A549 treated with Hydrocortisone at 1 μM for 4 hours (cell line): ENCODE measurements around the gene ERC1. TPM values are rescaled to one million over a fixed set of nuclear protein-coding genes. Genes with fewer than 3 reads are reported as not detected.

Experiments
- total RNA-seq: library from RNA; stranded (reverse); fragments of 200-300 nt; extraction: Qiagen RNA extraction; gene quantifications from 5 replicates; pipeline ENCODE4 v1.2.3, GENCODE V29; 2022

Gene ERC1
- total RNA-seq: 11.1 to 19.0 TPM (median 14.8 TPM) in 5 replicates

GRCh38 chr12:990661-991349 lies at the start of gene ERC1:
Gene ERC1 (plus strand): TSS chr12:991223. CDS start chr12:1027904, 36,681 bp downstream.

GRCh38 chr12:949453-950191 lies 41.4 kb upstream of the ERC1 start, which contains the start of gene RAD52:
Gene RAD52 (minus strand): TSS chr12:949694. CDS start chr12:933058, 16,636 bp downstream.

Other genes starting within 250 kb of the ERC1 start
- 72.0 to 118 TPM (median 91.6 TPM) in 5 replicates for gene WNK1, start 238.6 kb upstream of the ERC1 start, total RNA-seq
- gene RAD52, start 41.5 kb upstream of the ERC1 start, total RNA-seq: 7.5 to 11.9 TPM (median 10.9 TPM) in 5 replicates